C4-2B (cell line): Measurements from ENCODE around the gene ITPKB.
"Not testable (repeated sequence)": the region's sequence is repeated elsewhere in the genome, so short reads cannot be mapped to it uniquely, and the experiment has no call there.

Source experiments
- H3K27ac ChIP-seq: fragments of 450-650 bp; 2 replicates; pipeline ENCODE4 v1.5.1; 2017
- CTCF ChIP-seq: fragments of 450-650 bp; conservative IDR thresholded peaks from 2 replicates; pipeline ENCODE4 v1.5.1; 2017; ENCODE audit warnings: mild to moderate bottlenecking
- ZFX ChIP-seq: fragments of 450-650 bp; IDR thresholded peaks from 2 replicates; pipeline ENCODE4 v1.6.1; 2017

Gene ITPKB

GRCh38 chr1:226728448-226728847 lies 10.6 kb downstream of the ITPKB start:
- TF ChIP-seq ZFX: no peak
- no peak for TF ChIP-seq CTCF
- no peak overlapping the region for H3K27ac ChIP-seq

GRCh38 chr1:226725897-226726267 lies 13.2 kb downstream of the ITPKB start:
- H3K27ac ChIP-seq: no peak overlapping the region
- TF ChIP-seq CTCF: no peak
- TF ChIP-seq ZFX: no peak

- peak overlapping the region; percentile 28 for H3K27ac ChIP-seq
- TF ChIP-seq ZFX: no peak
- no peak for TF ChIP-seq CTCF
Observed at GRCh38 chr1:226723657-226724532, 15.2 kb downstream of the ITPKB start.

DNA sequence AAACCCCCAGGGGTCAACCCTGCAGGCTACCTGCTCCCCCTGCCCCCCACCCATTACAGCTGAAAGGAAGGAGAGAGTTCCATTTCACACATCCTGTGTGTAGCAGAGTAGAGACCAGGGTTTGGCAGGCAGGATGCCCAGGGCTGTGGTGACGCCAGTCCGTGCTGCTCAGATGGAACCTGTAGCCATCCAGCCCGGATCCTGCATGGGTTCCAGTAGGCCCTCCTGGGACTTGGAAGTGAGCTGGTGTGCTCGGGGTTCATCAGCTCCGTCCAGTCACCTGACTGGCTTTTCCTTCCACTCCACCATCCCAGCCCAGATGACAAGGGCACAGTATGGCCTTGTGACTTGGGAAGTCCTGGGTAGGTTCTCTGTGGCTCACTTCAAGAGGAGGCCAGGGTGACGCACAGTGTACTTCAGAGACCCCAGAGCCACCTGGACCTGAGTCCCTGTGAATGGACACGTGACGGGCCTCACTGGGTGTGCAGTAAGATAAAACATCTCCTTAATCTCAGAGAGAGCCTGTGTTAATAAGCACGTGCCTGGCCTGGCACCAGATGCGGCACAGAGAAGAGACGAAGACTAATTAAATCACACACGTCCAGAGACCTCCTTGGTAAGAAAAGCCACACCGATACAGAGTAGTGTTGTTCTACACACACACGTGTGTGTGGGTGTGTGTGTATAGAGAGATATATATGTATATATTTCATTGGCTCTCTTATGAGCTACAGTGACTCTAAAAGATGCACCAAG lies 16.0 kb downstream of the ITPKB start:
- TF ChIP-seq ZFX (no peak), CTCF (no peak)
- H3K27ac ChIP-seq: no peak overlapping the region; the same call in 1 of the 2 replicates

GRCh38 chr1:226722240-226722900 lies 16.7 kb downstream of the ITPKB start:
- H3K27ac ChIP-seq: no peak overlapping the region
- TF ChIP-seq CTCF (no peak), ZFX (no peak)

DNA sequence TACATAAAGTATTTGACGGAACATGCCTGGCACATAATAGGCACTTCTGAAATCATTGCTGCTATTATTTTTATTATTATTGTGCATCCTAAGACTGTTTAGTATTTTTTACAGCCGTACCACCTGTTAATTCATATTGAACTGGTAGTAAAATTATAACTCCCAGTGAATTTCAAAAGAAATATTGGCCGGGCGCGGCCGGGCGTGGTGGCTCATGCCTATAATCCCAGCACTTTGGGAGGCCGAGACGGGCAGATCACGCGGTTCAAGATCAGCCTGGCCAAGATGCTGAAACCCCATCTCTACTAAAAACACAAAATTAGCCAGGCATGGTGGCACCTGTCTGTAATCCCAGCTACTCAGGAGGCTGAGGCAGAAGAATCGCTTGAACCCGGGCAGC lies 18.5 kb downstream of the ITPKB start:
- not testable (repeated sequence) for H3K27ac ChIP-seq

- no peak overlapping the region for H3K27ac ChIP-seq
- no peak for TF ChIP-seq CTCF
- no peak for TF ChIP-seq ZFX
Observed at GRCh38 chr1:226719596-226720387, 19.3 kb downstream of the ITPKB start.
